ENCODE measurements around the gene SUSD4. TPM values are rescaled to one million over a fixed set of nuclear protein-coding genes. Genes with fewer than 3 reads are reported as not detected.

SUSD4 gene
- total and polyA plus RNA-seq, 2 of the 8 experiments (the other 6 are each of a cell fraction or from before 2014, with no cell fraction given) = 3.9 to 5.2 TPM

GRCh38 chr1:223339861-223340260, 24.1 kb downstream of the SUSD4 start:
- Histone ChIP-seq H3K18ac (ENCODE audit: extremely low read depth, low read length) (no peak overlapping the region), H3K9ac (replicated peaks in 1 of 4; ENCODE audit: extremely low read depth in 1 of 4, low read depth in 3 of 4, low read length in 3 of 4) (no peak overlapping the region), H2AK5ac (ENCODE audit: low read depth, low read length) (no peak overlapping the region), H4K8ac (ENCODE audit: extremely low read depth, insufficient read depth, low read length) (no peak overlapping the region), H2BK5ac (ENCODE audit: low read depth, low read length) (no peak overlapping the region), H2BK12ac (ENCODE audit: low read depth, low read length) (no peak overlapping the region), H3K4me1 (replicated peaks in 1 of 4; ENCODE audit: control insufficient read depth in 3 of 4, insufficient read depth in 4 of 4, low read length in 3 of 4) (no peaks in the 10 kb centered on the region), H3K79me1 (ENCODE audit: low read depth, low read length) (no peaks in the 10 kb centered on the region), H2BK15ac (ENCODE audit: low read length) (no peak overlapping the region), H4K5ac (ENCODE audit: insufficient read length, low read depth, low read length) (no peak overlapping the region), H3K4ac (replicated peaks; ENCODE audit: insufficient read length, low read depth, low read length) (no peak overlapping the region), H4K91ac (replicated peaks; ENCODE audit: insufficient read length, low read length) (no peak overlapping the region), H3K9me3 (ENCODE audit: insufficient read depth in 2 of 2, low read depth in 1 of 2, low read length in 1 of 2) (no peaks in the 10 kb centered on the region), H3K14ac (ENCODE audit: insufficient read length) (no peak overlapping the region), H2BK120ac (replicated peaks; ENCODE audit: low read depth, low read length) (no peak overlapping the region), H3K36me3 (ENCODE audit: control insufficient read depth in 2 of 4, insufficient read depth in 4 of 4, low read length in 3 of 4) (no peaks in the 10 kb centered on the region), H3K4me2 (ENCODE audit: insufficient read depth in 1 of 2, low read depth in 2 of 2, low read length in 2 of 2) (no peak overlapping the region), H3K23me2 (ENCODE audit: low read depth, low read length) (no peaks in the 10 kb centered on the region), H4K20me1 (replicated peaks in 1 of 2; ENCODE audit: control insufficient read depth in 1 of 2, insufficient read depth in 2 of 2, low read length in 2 of 2) (no peaks in the 10 kb centered on the region), H2AFZ (ENCODE audit: low read length) (no peak overlapping the region), H3K79me2 (ENCODE audit: control insufficient read depth in 1 of 2, insufficient read depth in 2 of 2, low read length in 2 of 2) (no peaks in the 10 kb centered on the region), H3K4me3 (ENCODE audit: extremely low read depth in 1 of 4, insufficient read depth in 2 of 4, low read depth in 3 of 4, low read length in 4 of 4) (no peak overlapping the region), H2BK20ac (ENCODE audit: low read length) (no peak overlapping the region), H3K27me3 (replicated peaks in 1 of 4; ENCODE audit: control insufficient read depth in 3 of 4, extremely low read depth in 1 of 4, insufficient read depth in 3 of 4, low read length in 3 of 4) (no peaks in the 10 kb centered on the region), H3K56ac (replicated peaks; ENCODE audit: insufficient read length, low read depth, low read length) (no peak overlapping the region), H3K27ac (ENCODE audit: low read depth, low read length) (no peak overlapping the region), H3K23ac (ENCODE audit: insufficient read length) (no peak overlapping the region)
- 89% methylated on average over 7 of the region's 7 CpGs; no CpG with 5 or more reads in 1 of the 2 experiments for WGBS, 2 experiments (ENCODE audit: extremely low coverage in 1 of 2, insufficient coverage in 1 of 2, insufficient read length in 1 of 2, insufficient replicate concordance in 2 of 2, low coverage in 1 of 2, low lambda C conversion rate in 2 of 2, missing lambda C conversion rate in 1 of 2)
- DNase-seq (ENCODE audit: low read depth in 1 of 2, low spot score in 2 of 2) (no peak), FAIRE-seq (no peak)
- TF ChIP-seq SP4 (IDR thresholded peaks at IDR 0.05; ENCODE audit: low read length) (no peak), TCF12 (IDR thresholded peaks at IDR 0.05; ENCODE audit: low read depth, low read length) (no peak), CREB1 (IDR thresholded peaks at IDR 0.05) (no peak), CHD1 (IDR thresholded peaks at IDR 0.05; ENCODE audit: low read depth, low read length) (no peak), KDM5A (IDR thresholded peaks at IDR 0.05; ENCODE audit: low read length) (no peak), CBX5 (IDR thresholded peaks at IDR 0.05; ENCODE audit: low read depth, low read length) (no peak)
- ChIA-PET POLR2A (ENCODE audit: partially characterized antibody) (interaction anchor here (1.2 kb wide), 1 partner anchor 13 kb away, joined by 3 read pairs; no protein-coding TSS in a partner anchor), CTCF (ENCODE audit: partially characterized antibody) (interaction anchor here (1.1 to 3.1 kb wide), 2 partner anchors 13 to 18 kb away, joined by 3 to 9 read pairs; no protein-coding TSS in a partner anchor)

Data from H1 (cell line).